WTC11 (cell line): ENCODE results near the gene UGDH. TPM values are rescaled to one million over a fixed set of nuclear protein-coding genes. Genes with fewer than 3 reads are reported as not detected.

Source experiments
- ATAC-seq: fragments of 200-7000 bp; cut with Tn5 transposase; 2 replicates; pipeline ENCODE4 v1.10.0; 2021; ENCODE audit warnings: mild to moderate bottlenecking, moderate library complexity
- CTCF ChIA-PET: fragments of 300-600 bp; sonication (Branson Sonifier 250); formaldehyde crosslinking; loops from one replicate; lab custom pipeline; 2021; ENCODE audit warnings: antibody characterized with exemption; lab: Charles Lee
- POLR2A ChIA-PET: fragments of 350-600 bp; sonication (Branson Sonifier 250); formaldehyde crosslinking; loops from one replicate; lab custom pipeline; 2021; ENCODE audit warnings: antibody characterized with exemption; lab: Charles Lee
- DNase-seq: peaks from one replicate; pipeline ENCODE4 v3.0.0; 2021; ENCODE audit warnings: low spot score
- H3K27ac Mint-ChIP-seq: 2 replicates; pipeline ENCODE4 v1.8.0; 2021; ENCODE audit warnings: mixed read lengths
- H3K27me3 Mint-ChIP-seq: 2 replicates; pipeline ENCODE4 v1.8.0; 2021; ENCODE audit warnings: low read depth, mild to moderate bottlenecking, moderate library complexity, mixed read lengths
- H3K36me3 Mint-ChIP-seq: 2 replicates; pipeline ENCODE4 v1.8.0; 2021; ENCODE audit warnings: mixed read lengths
- H3K4me1 Mint-ChIP-seq: 2 replicates; pipeline ENCODE4 v1.8.0; 2022; ENCODE audit warnings: mixed read lengths
- H3K4me3 Mint-ChIP-seq: 2 replicates; pipeline ENCODE4 v1.8.0; 2021; ENCODE audit warnings: mild to moderate bottlenecking, moderate library complexity, mixed read lengths
- H3K9me3 Mint-ChIP-seq: 2 replicates; pipeline ENCODE4 v1.8.0; 2021; ENCODE audit warnings: mixed read lengths
- ARID4B ChIP-seq: sonication (generic); formaldehyde crosslinking; IDR thresholded peaks from 2 replicates; pipeline ENCODE4 v1.8.0; 2023; ENCODE audit warnings: missing genetic modification reagents, mild to moderate bottlenecking, borderline replicate concordance
- ATF2 ChIP-seq: sonication (generic); formaldehyde crosslinking; IDR thresholded peaks from 2 replicates; pipeline ENCODE4 v1.8.1; 2022; ENCODE audit warnings: low read depth, missing genetic modification reagents, borderline replicate concordance
- CREM ChIP-seq: sonication (generic); formaldehyde crosslinking; IDR thresholded peaks from 2 replicates; pipeline ENCODE4 v1.8.1; 2022; ENCODE audit warnings: mild to moderate bottlenecking, missing genetic modification reagents, moderate library complexity
- CTCF ChIP-seq: fragments of 200-600 bp; IDR thresholded peaks from 2 replicates; pipeline ENCODE4 v1.8.0; 2022; ENCODE audit warnings: antibody characterized with exemption
- RELA ChIP-seq: sonication (generic); formaldehyde crosslinking; IDR thresholded peaks from 2 replicates; pipeline ENCODE4 v1.8.1; 2022; ENCODE audit warnings: missing genetic modification reagents, mild to moderate bottlenecking, borderline replicate concordance
- SMAD4 ChIP-seq: sonication (generic); formaldehyde crosslinking; IDR thresholded peaks from 2 replicates; pipeline ENCODE4 v1.8.0; 2022; ENCODE audit warnings: mild to moderate bottlenecking, missing genetic modification reagents
- ZNF232 ChIP-seq: sonication (generic); formaldehyde crosslinking; IDR thresholded peaks from 2 replicates; pipeline ENCODE4 v1.8.0; 2022; ENCODE audit warnings: mild to moderate bottlenecking, missing genetic modification reagents
- ZNF281 ChIP-seq: sonication (generic); formaldehyde crosslinking; IDR thresholded peaks from 2 replicates; pipeline ENCODE4 v1.8.0; 2023; ENCODE audit warnings: mild to moderate bottlenecking, missing genetic modification reagents
- ZNF317 ChIP-seq: sonication (generic); formaldehyde crosslinking; IDR thresholded peaks from 2 replicates; pipeline ENCODE4 v1.8.1; 2023; ENCODE audit warnings: low read depth, mild to moderate bottlenecking, moderate library complexity, missing genetic modification reagents, borderline replicate concordance
- ZSCAN18 ChIP-seq: fragments of 250-450 bp; sonication (Bioruptor Pico); IDR thresholded peaks from 2 replicates; pipeline ENCODE4 v2.1.2; 2022; ENCODE audit warnings: mild to moderate bottlenecking, moderate library complexity
- total RNA-seq: library from RNA; stranded (reverse); gene quantifications from 3 replicates; pipeline ENCODE4 v1.2.3, GENCODE V29; 2021
- TF ChIP-seq, protein P1 (sequence below): fragments of 250-450 bp; sonication (Bioruptor Pico); IDR thresholded peaks from 2 replicates; pipeline ENCODE4 v1.9.0; 2021; ENCODE audit warnings: mild to moderate bottlenecking
- TF ChIP-seq, protein P2 (sequence below): sonication (generic); formaldehyde crosslinking; IDR thresholded peaks from 2 replicates; pipeline ENCODE4 v1.8.1; 2023; ENCODE audit warnings: mild to moderate bottlenecking, missing genetic modification reagents

Gene UGDH
- total RNA-seq, 1 experiment from 2014 or later: 97.5 TPM

DNA sequence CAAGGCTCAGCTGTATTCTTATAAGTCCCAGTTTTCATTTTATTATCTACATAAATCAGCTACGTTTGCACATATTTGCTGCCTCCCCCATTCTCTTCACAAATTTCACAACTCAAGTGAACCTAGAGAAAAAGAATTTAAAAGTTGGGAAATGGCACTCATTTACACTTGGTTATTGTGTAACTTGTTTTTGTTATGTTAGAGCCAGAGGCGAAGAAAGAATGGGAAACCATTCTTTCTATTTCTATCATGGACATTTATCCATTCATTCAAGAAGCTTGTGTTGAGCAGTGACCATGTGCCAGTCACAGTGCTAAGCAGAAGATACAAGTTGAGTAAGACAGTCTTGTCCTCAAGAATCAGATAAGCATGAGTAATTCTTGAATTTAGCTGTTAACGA is 54.8 kb downstream of the UGDH start (continued):
- TF ChIP-seq ZNF232 (no peak), CTCF (no peak), SMAD4 (CRISPR knock-in tag) (no peak), ARID4B (CRISPR knock-in tag) (no peak), ZSCAN18 (CRISPR knock-in tag) (no peak)
- TF ChIP-seq, protein P1, sequence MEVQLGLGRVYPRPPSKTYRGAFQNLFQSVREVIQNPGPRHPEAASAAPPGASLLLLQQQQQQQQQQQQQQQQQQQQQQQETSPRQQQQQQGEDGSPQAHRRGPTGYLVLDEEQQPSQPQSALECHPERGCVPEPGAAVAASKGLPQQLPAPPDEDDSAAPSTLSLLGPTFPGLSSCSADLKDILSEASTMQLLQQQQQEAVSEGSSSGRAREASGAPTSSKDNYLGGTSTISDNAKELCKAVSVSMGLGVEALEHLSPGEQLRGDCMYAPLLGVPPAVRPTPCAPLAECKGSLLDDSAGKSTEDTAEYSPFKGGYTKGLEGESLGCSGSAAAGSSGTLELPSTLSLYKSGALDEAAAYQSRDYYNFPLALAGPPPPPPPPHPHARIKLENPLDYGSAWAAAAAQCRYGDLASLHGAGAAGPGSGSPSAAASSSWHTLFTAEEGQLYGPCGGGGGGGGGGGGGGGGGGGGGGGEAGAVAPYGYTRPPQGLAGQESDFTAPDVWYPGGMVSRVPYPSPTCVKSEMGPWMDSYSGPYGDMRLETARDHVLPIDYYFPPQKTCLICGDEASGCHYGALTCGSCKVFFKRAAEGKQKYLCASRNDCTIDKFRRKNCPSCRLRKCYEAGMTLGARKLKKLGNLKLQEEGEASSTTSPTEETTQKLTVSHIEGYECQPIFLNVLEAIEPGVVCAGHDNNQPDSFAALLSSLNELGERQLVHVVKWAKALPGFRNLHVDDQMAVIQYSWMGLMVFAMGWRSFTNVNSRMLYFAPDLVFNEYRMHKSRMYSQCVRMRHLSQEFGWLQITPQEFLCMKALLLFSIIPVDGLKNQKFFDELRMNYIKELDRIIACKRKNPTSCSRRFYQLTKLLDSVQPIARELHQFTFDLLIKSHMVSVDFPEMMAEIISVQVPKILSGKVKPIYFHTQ (CRISPR knock-in tag): no peak
- TF ChIP-seq, protein P2, sequence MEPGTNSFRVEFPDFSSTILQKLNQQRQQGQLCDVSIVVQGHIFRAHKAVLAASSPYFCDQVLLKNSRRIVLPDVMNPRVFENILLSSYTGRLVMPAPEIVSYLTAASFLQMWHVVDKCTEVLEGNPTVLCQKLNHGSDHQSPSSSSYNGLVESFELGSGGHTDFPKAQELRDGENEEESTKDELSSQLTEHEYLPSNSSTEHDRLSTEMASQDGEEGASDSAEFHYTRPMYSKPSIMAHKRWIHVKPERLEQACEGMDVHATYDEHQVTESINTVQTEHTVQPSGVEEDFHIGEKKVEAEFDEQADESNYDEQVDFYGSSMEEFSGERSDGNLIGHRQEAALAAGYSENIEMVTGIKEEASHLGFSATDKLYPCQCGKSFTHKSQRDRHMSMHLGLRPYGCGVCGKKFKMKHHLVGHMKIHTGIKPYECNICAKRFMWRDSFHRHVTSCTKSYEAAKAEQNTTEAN (CRISPR knock-in tag): no peak

- no peak for DNase-seq
- Mint-ChIP-seq H3K27ac (no peak overlapping the region), H3K4me1 (peaks cover 4% of the 10 kb centered on the region; the same call in 1 of the 2 replicates), H3K36me3 (peaks cover 38% of the 10 kb centered on the region), H3K27me3 (no peaks in the 10 kb centered on the region)
- POLR2A ChIA-PET: no interaction called here
- no peak for TF ChIP-seq ZNF281 (CRISPR knock-in tag)
- TF ChIP-seq ZNF232: no peak
- no peak for TF ChIP-seq ZNF317 (CRISPR knock-in tag)
- TF ChIP-seq RELA: no peak
- no peak for TF ChIP-seq CREM
- no peak for TF ChIP-seq ATF2 (CRISPR knock-in tag)
- TF ChIP-seq, all 79 proteins: peak for 0
- Mint-ChIP-seq H3K4me3 (no peak overlapping the region), H3K9me3 (no peaks in the 10 kb centered on the region)
- CTCF ChIA-PET: interaction anchor here (2.0 kb wide), 1 partner anchor 11 kb away, joined by 17 read pairs; the partner anchor contains the start of genes LIAS and RPL9
- ATAC-seq: no peak
These were observed 56.8 kb downstream of the UGDH start for GRCh38 chr4:39470402-39470801.
